ENCODE data around the gene SENP3. TPM values are rescaled to one million over a fixed set of nuclear protein-coding genes. Genes with fewer than 3 reads are reported as not detected.
A peak's percentile ranks its signal among the peaks of the same experiment; 100 is the strongest.

SENP3 gene
- total RNA-seq, 1 experiment from 2014 or later: 63.7 TPM

GRCh38 chr17:7574176-7574953 lies 12.6 kb downstream of the SENP3 start:
- H3K4me1 ChIP-seq (ENCODE audit: control insufficient read depth, insufficient read depth, low read length): peaks cover 50% of the 10 kb centered on the region
- ATAC-seq (no peak), DNase-seq (ENCODE audit: low read depth, low spot score) (no peak)
- H3K4me3 ChIP-seq (ENCODE audit: low read depth in 2 of 2, low read length in 2 of 2): peak overlapping the region; percentile 85 to 89
- H3K36me3 ChIP-seq (ENCODE audit: control insufficient read depth, insufficient read depth, low read length): peaks cover 29% of the 10 kb centered on the region
- H3K9me3 ChIP-seq (ENCODE audit: control insufficient read depth, insufficient read depth, low read depth, low read length): no peaks in the 10 kb centered on the region
- POLR2A ChIA-PET: interaction anchor here (0.5 to 0.6 kb wide), 2 partner anchors 229 to 673 kb away, joined by 4 to 5 read pairs; partner anchors contain the start of gene CTC1
- in situ Hi-C loops (cut with HindIII; ENCODE audit: low pct_unique_long_range_greater_than_20kb, low sequenced_read_pairs): no loop called here
- BruUV-seq (replicated peaks): no TSS peak
- CTCF ChIA-PET: interaction anchor here (0.7 kb wide), 1 partner anchor 113 kb away, joined by 5 read pairs; no protein-coding TSS in a partner anchor
- no peaks in the 10 kb centered on the region for H3K27me3 ChIP-seq (ENCODE audit: control insufficient read depth, insufficient read depth, low read length)
- H3K27ac ChIP-seq (ENCODE audit: low read length): peak overlapping the region; percentile 90
- intact Hi-C loops (cut with micrococcal nuclease; ENCODE audit: unreplicated experiment): no loop called here
- no peak for TF ChIP-seq SIN3A (IDR thresholded peaks at IDR 0.05; ENCODE audit: borderline replicate concordance, insufficient read depth, low read depth, low read length)
- TF ChIP-seq CTCF (IDR thresholded peaks at IDR 0.05): no peak
- TF ChIP-seq TCF7L2 (IDR thresholded peaks at IDR 0.05; ENCODE audit: low read depth, low read length): no peak
- no peak for TF ChIP-seq REST (IDR thresholded peaks at IDR 0.05; ENCODE audit: insufficient read depth in 1 of 2, low read depth in 2 of 2, low read length in 1 of 2)
- TF ChIP-seq POLR2AphosphoS5 (IDR thresholded peaks at IDR 0.05; ENCODE audit: low read depth, low read length): no peak

- in situ Hi-C loops (cut with HindIII; ENCODE audit: low pct_unique_long_range_greater_than_20kb, low sequenced_read_pairs): no loop called here
- no peaks in the 10 kb centered on the region for H3K27me3 ChIP-seq (ENCODE audit: control insufficient read depth, insufficient read depth, low read length)
- BruUV-seq (replicated peaks): no TSS peak
- no peak for ATAC-seq
- TF ChIP-seq POLR2AphosphoS5 (IDR thresholded peaks at IDR 0.05; ENCODE audit: low read depth, low read length) (no peak), TCF7L2 (IDR thresholded peaks at IDR 0.05; ENCODE audit: low read depth, low read length) (no peak), SIN3A (IDR thresholded peaks at IDR 0.05; ENCODE audit: borderline replicate concordance, insufficient read depth, low read depth, low read length) (no peak)
- H3K9me3 ChIP-seq (ENCODE audit: control insufficient read depth, insufficient read depth, low read depth, low read length): no peaks in the 10 kb centered on the region
- POLR2A ChIA-PET: no interaction called here
- peaks cover 61% of the 10 kb centered on the region for H3K4me1 ChIP-seq (ENCODE audit: control insufficient read depth, insufficient read depth, low read length)
- H3K4me3 ChIP-seq (ENCODE audit: low read depth in 2 of 2, low read length in 2 of 2): peak overlapping the region; percentile 85 to 89
- H3K27ac ChIP-seq (ENCODE audit: low read length): peak overlapping the region; percentile 90; the same call in 1 of the 2 replicates
- CTCF ChIA-PET: no interaction called here
- no peak for DNase-seq (ENCODE audit: low read depth, low spot score)
- intact Hi-C loops (cut with micrococcal nuclease; ENCODE audit: unreplicated experiment): no loop called here
- peaks cover 29% of the 10 kb centered on the region for H3K36me3 ChIP-seq (ENCODE audit: control insufficient read depth, insufficient read depth, low read length)
These were observed 13.8 kb downstream of the SENP3 start for GRCh38 chr17:7575481-7575883.

GRCh38 chr17:7575959-7576358 lies 14.2 kb downstream of the SENP3 start:
- Histone ChIP-seq H3K27me3 (ENCODE audit: control insufficient read depth, insufficient read depth, low read length) (no peaks in the 10 kb centered on the region), H3K4me3 (ENCODE audit: low read depth in 2 of 2, low read length in 2 of 2) (no peak overlapping the region), H3K9me3 (ENCODE audit: control insufficient read depth, insufficient read depth, low read depth, low read length) (no peaks in the 10 kb centered on the region), H3K27ac (ENCODE audit: low read length) (peak overlapping the region; percentile 35; the same call in 1 of the 2 replicates), H3K36me3 (ENCODE audit: control insufficient read depth, insufficient read depth, low read length) (peaks cover 29% of the 10 kb centered on the region), H3K4me1 (ENCODE audit: control insufficient read depth, insufficient read depth, low read length) (peaks cover 65% of the 10 kb centered on the region)
- no TSS peak for BruUV-seq (replicated peaks)
- POLR2A ChIA-PET: no interaction called here
- intact Hi-C loops (cut with micrococcal nuclease; ENCODE audit: unreplicated experiment): no loop called here
- TF ChIP-seq REST (IDR thresholded peaks at IDR 0.05; ENCODE audit: insufficient read depth in 1 of 2, low read depth in 2 of 2, low read length in 1 of 2) (no peak), POLR2AphosphoS5 (IDR thresholded peaks at IDR 0.05; ENCODE audit: low read depth, low read length) (peak; percentile 32; the same call in 1 of the 2 replicates)
- ATAC-seq (no peak), DNase-seq (ENCODE audit: low read depth, low spot score) (no peak)
- in situ Hi-C loops (cut with HindIII; ENCODE audit: low pct_unique_long_range_greater_than_20kb, low sequenced_read_pairs): no loop called here
- CTCF ChIA-PET: no interaction called here

Measured in Panc1 (cell line).